Neural crest cell (in vitro differentiated cells): Measurements from ENCODE around the gene SNX32. TPM values are rescaled to one million over a fixed set of nuclear protein-coding genes. Genes with fewer than 3 reads are reported as not detected.

Experiments
- DNase-seq: peaks from one replicate; pipeline ENCODE4 v3.0.0; 2021; ENCODE audit warnings: low read depth, mixed read lengths, low spot score
- H3K27ac Mint-ChIP-seq: one replicate; pipeline ENCODE4 v1.8.0; 2021; ENCODE audit warnings: mild to moderate bottlenecking, mixed read lengths; ENCODE audit not compliant: unreplicated experiment
- H3K27me3 Mint-ChIP-seq: 2 replicates; pipeline ENCODE4 v1.8.0; 2021; ENCODE audit warnings: low read depth, mild to moderate bottlenecking, mixed read lengths
- H3K36me3 Mint-ChIP-seq: 2 replicates; pipeline ENCODE4 v1.8.0; 2021; ENCODE audit warnings: low read depth, mild to moderate bottlenecking, mixed read lengths
- H3K4me1 Mint-ChIP-seq: 2 replicates; pipeline ENCODE4 v1.8.0; 2021; ENCODE audit warnings: mixed read lengths
- H3K4me3 Mint-ChIP-seq: one replicate; pipeline ENCODE4 v1.8.0; 2021; ENCODE audit warnings: mild to moderate bottlenecking, mixed read lengths
- H3K9me3 Mint-ChIP-seq: 2 replicates; pipeline ENCODE4 v1.8.0; 2021; ENCODE audit warnings: mixed read lengths
- CTCF ChIP-seq: fragments of 200-600 bp; sonication (generic); conservative IDR thresholded peaks from 2 replicates; pipeline ENCODE4 v1.5.0; 2021; ENCODE audit warnings: antibody characterized with exemption, mild to moderate bottlenecking
- total RNA-seq: library from RNA; stranded (reverse); gene quantifications from 2 replicates; pipeline ENCODE4 v1.2.1, GENCODE V29; 2021

Gene SNX32
- total RNA-seq, 1 donor from 2014 or later, result 1.9 TPM

GRCh38 chr11:65861533-65862183 is 27.9 kb downstream of the SNX32 start:
- no peak for TF ChIP-seq CTCF
- H3K36me3 Mint-ChIP-seq, result peaks cover 7% of the 10 kb centered on the region
- DNase-seq, result no peak

GRCh38 chr11:65862191-65862735 is 28.5 kb downstream of the SNX32 start:
- H3K27me3 Mint-ChIP-seq, result no peaks in the 10 kb centered on the region
- H3K4me1 Mint-ChIP-seq, result peaks cover 33% of the 10 kb centered on the region
- TF ChIP-seq CTCF, result no peak
- peak overlapping the region; percentile 95 for H3K4me3 Mint-ChIP-seq
- H3K36me3 Mint-ChIP-seq, result peaks cover 6% of the 10 kb centered on the region
- no peak overlapping the region for H3K27ac Mint-ChIP-seq
- DNase-seq, result no peak
- H3K9me3 Mint-ChIP-seq, result no peaks in the 10 kb centered on the region

More at GRCh38 chr11:65861533-65862183, 27.9 kb downstream of the SNX32 start:
- peak overlapping the region; percentile 95 for H3K4me3 Mint-ChIP-seq
- H3K27me3 Mint-ChIP-seq, result peaks cover 3% of the 10 kb centered on the region
- peaks cover 34% of the 10 kb centered on the region for H3K4me1 Mint-ChIP-seq
- no peak overlapping the region for H3K27ac Mint-ChIP-seq
- no peaks in the 10 kb centered on the region for H3K9me3 Mint-ChIP-seq

DNA sequence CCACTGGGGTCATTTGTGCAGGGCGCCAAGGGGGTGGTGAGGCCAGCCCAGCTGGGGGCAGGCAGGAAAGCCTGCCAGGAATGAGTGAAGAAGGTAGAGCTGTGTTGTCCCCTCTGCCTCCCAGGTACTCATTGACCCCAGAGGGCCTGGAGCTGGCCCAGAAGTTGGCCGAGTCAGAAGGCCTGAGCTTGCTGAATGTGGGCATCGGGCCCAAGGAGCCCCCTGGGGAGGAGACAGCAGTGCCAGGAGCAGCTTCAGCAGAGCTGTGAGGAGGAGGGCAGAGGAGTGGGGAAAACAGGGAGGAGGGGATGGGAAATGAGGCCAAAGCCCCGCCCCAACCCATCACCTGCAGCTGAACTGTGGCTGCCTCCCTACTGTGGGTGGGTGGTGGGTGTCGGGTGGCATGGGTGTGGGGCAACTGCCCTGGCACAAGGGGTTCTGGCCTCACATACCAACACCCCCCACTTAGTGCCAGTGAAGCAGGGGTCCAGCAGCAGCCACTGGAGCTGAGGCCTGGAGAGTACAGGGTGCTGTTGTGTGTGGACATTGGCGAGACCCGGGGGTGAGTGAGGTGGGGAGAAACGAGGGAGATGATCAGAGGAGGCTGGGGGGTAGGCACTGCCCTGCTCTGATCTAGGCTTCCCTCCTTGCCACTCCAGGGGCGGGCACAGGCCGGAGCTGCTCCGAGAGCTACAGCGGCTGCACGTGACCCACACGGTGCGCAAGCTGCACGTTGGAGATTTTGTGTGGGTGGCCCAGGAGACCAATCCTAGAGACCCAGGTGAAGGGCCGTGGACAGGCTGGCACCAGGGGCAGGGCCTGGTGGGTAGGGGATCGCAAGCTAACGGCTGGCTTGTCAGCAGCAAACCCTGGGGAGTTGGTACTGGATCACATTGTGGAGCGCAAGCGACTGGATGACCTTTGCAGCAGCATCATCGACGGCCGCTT is 29.5 kb downstream of the SNX32 start:
- no peaks in the 10 kb centered on the region for H3K9me3 Mint-ChIP-seq
- no peak for DNase-seq
- peak overlapping the region; percentile 95 for H3K4me3 Mint-ChIP-seq
- H3K27me3 Mint-ChIP-seq, result no peaks in the 10 kb centered on the region
- H3K36me3 Mint-ChIP-seq, result peaks cover 8% of the 10 kb centered on the region
- no peak for TF ChIP-seq CTCF
- no peak overlapping the region for H3K27ac Mint-ChIP-seq
- H3K4me1 Mint-ChIP-seq, result peaks cover 42% of the 10 kb centered on the region

DNA sequence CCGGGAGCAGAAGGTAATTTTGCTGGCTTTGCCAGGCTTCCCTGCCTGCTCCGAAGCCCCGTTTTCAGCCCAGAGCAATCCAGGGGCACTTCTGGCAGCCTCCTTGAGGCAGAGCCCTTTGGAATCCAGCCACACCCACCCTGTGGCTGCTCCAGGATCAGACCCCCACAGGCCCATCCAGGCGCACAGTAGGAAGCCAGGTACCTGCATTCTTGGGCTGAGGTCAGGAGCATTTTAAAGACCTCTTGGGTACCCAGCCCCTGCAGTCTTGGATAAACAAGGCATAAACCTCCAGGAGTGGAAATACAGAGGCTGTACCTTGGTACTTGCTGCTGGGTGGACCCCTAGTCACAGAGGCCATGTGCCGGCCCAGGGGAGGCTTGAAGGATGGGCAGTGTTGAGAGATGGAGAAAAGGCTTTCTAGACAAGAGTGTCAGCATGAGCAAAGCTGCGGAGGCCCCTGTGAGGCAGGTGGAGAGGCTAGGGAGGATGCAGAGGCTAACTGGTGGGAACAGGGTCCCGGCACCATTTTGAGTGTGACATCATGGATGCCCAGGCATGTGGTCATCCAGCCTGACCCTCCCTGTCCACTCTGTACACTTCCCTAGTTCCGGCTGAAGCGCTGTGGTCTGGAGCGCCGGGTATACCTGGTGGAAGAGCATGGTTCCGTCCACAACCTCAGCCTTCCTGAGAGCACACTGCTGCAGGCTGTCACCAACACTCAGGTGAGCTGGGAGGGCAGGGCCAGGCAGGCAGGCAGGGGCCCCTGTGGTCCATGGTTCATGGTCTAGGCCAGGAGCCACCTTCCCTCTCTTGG is 30.3 kb downstream of the SNX32 start:
- H3K36me3 Mint-ChIP-seq, result peaks cover 8% of the 10 kb centered on the region
- DNase-seq, result no peak

More for the DNA sequence above, 30.3 kb downstream of the SNX32 start:
- no peak for TF ChIP-seq CTCF
- Mint-ChIP-seq H3K9me3 (no peaks in the 10 kb centered on the region), H3K27ac (no peak overlapping the region), H3K27me3 (no peaks in the 10 kb centered on the region), H3K4me1 (peaks cover 34% of the 10 kb centered on the region), H3K4me3 (peak overlapping the region; percentile 38)
